Bronchial epithelial cell (primary cell): Measurements from ENCODE around the gene CIAO2B. TPM values are rescaled to one million over a fixed set of nuclear protein-coding genes. Genes with fewer than 3 reads are reported as not detected.
"Not testable (repeated sequence)": the region's sequence is repeated elsewhere in the genome, so short reads cannot be mapped to it uniquely, and the experiment has no call there.

Experiments
- DNase-seq: peaks from one replicate; pipeline ENCODE4 v3.0.0-alpha.2; 2010; ENCODE audit warnings: low read depth
- FAIRE-seq: peaks from 2 replicates; lab custom pipeline; 2011; peaks lifted over from hg19 to GRCh38; lab: Jason Lieb, UNC
- H3K27me3 ChIP-seq: 2 replicates; pipeline ENCODE4 v1.5.1; 2011; ENCODE audit warnings: low read length; ENCODE audit not compliant: control insufficient read depth, insufficient read depth
- H3K36me3 ChIP-seq: 2 replicates; pipeline ENCODE4 v1.5.1; 2011; ENCODE audit warnings: low read length; ENCODE audit not compliant: control insufficient read depth, insufficient read depth
- H3K4me3 ChIP-seq: 2 replicates; pipeline ENCODE4 v1.5.1; 2011; ENCODE audit warnings: mild to moderate bottlenecking, low read depth, low read length, control low read depth
- CTCF ChIP-seq: IDR thresholded peaks from 2 replicates; pipeline ENCODE4 v1.5.1; 2011; ENCODE audit warnings: mild to moderate bottlenecking, moderate library complexity, low read length, control low read depth, inconsistent platforms; ENCODE audit not compliant: insufficient read depth, severe bottlenecking
- total RNA-seq: library from RNA; depleted of rRNA; stranded (reverse); fragments of >200 nt; gene quantifications from 2 replicates; pipeline ENCODE4 v1.2.1, GENCODE V29; 2014

Gene CIAO2B
- total RNA-seq, 1 donor from 2014 or later = 227 TPM

GRCh38 chr16:66900721-66901441, 33.3 kb downstream of the CIAO2B start:
- FAIRE-seq = no peak

GRCh38 chr16:66899945-66900710, 34.1 kb downstream of the CIAO2B start:
- H3K27me3 ChIP-seq = no peaks in the 10 kb centered on the region
- H3K4me3 ChIP-seq = no peak overlapping the region
- DNase-seq (peak; percentile 70), FAIRE-seq (no peak)
- TF ChIP-seq CTCF = no peak
- no peaks in the 10 kb centered on the region for H3K36me3 ChIP-seq

More at GRCh38 chr16:66900721-66901441, 33.3 kb downstream of the CIAO2B start:
- no peak overlapping the region for H3K4me3 ChIP-seq
- TF ChIP-seq CTCF = no peak
- DNase-seq = no peak
- H3K36me3 ChIP-seq = no peaks in the 10 kb centered on the region
- no peaks in the 10 kb centered on the region for H3K27me3 ChIP-seq

GRCh38 chr16:66899310-66899944, 34.8 kb downstream of the CIAO2B start:
- no peaks in the 10 kb centered on the region for H3K36me3 ChIP-seq
- TF ChIP-seq CTCF = no peak
- no peak overlapping the region for H3K4me3 ChIP-seq
- no peaks in the 10 kb centered on the region for H3K27me3 ChIP-seq
- DNase-seq (no peak), FAIRE-seq (no peak)

- Histone ChIP-seq H3K4me3 (no peak overlapping the region), H3K27me3 (no peaks in the 10 kb centered on the region), H3K36me3 (no peaks in the 10 kb centered on the region)
- no peak for TF ChIP-seq CTCF
- FAIRE-seq = no peak
- no peak for DNase-seq
Measured at GRCh38 chr16:66898933-66899309, 35.3 kb downstream of the CIAO2B start.

GRCh38 chr16:66898207-66898606, 36.0 kb downstream of the CIAO2B start:
- Histone ChIP-seq H3K4me3 (no peak overlapping the region), H3K36me3 (no peaks in the 10 kb centered on the region), H3K27me3 (no peaks in the 10 kb centered on the region)
- DNase-seq (peak; percentile 49), FAIRE-seq (no peak)
- no peak for TF ChIP-seq CTCF

GRCh38 chr16:66896682-66897081, 37.5 kb downstream of the CIAO2B start:
- not testable (repeated sequence) for H3K36me3 ChIP-seq, H3K27me3 ChIP-seq, FAIRE-seq, H3K4me3 ChIP-seq
- peak; percentile 37 for DNase-seq
